Activated CD8-positive, alpha-beta T cell treated with anti-CD3 and anti-CD28 coated beads for 36 hours (primary cell): ENCODE results near the gene PRDM16. TPM values are rescaled to one million over a fixed set of nuclear protein-coding genes. Genes with fewer than 3 reads are reported as not detected.

Source experiments
- ATAC-seq: fragments of 200-7000 bp; cut with Tn5 transposase; one replicate; pipeline ENCODE4 v1.10.0; 2021; ENCODE audit warnings: mild to moderate bottlenecking, moderate library complexity
- CTCF ChIA-PET: fragments of 350-600 bp; sonication (Branson Sonifier 250); formaldehyde crosslinking; loops from one replicate; lab custom pipeline; 2021; ENCODE audit warnings: antibody characterized with exemption; lab: Charles Lee
- POLR2A ChIA-PET: fragments of 350-600 bp; sonication (Branson Sonifier 250); formaldehyde crosslinking; loops from one replicate; lab custom pipeline; 2021; ENCODE audit warnings: antibody characterized with exemption; lab: Charles Lee
- DNase-seq: peaks from one replicate; pipeline ENCODE4 v3.0.0-alpha.2; 2020
- H3K27ac Mint-ChIP-seq: one replicate; pipeline ENCODE4 v1.8.0; 2021; ENCODE audit warnings: mild to moderate bottlenecking, mixed read lengths
- H3K27me3 Mint-ChIP-seq: one replicate; pipeline ENCODE4 v1.8.0; 2021; ENCODE audit warnings: mixed read lengths
- H3K36me3 Mint-ChIP-seq: one replicate; pipeline ENCODE4 v1.8.0; 2021; ENCODE audit warnings: low read depth, mixed read lengths
- H3K4me1 Mint-ChIP-seq: one replicate; pipeline ENCODE4 v1.8.0; 2021; ENCODE audit warnings: low read depth, mixed read lengths
- H3K4me3 Mint-ChIP-seq: one replicate; pipeline ENCODE4 v1.8.0; 2021; ENCODE audit warnings: mild to moderate bottlenecking, moderate library complexity, mixed read lengths
- H3K9me3 Mint-ChIP-seq: one replicate; pipeline ENCODE4 v1.8.0; 2021; ENCODE audit warnings: mixed read lengths
- intact Hi-C: fragments of 100-400 bp; cut with micrococcal nuclease; formaldehyde crosslinking; loops from one replicate; pipeline ENCODE4 v1.10.0; 2022
- total RNA-seq, 2 experiments: library from RNA; stranded (reverse); gene quantifications; one replicate each; pipeline ENCODE4 v1.2.3, GENCODE V29; 2021
- TF ChIP-seq, protein P1 (sequence below): fragments of 200-600 bp; IDR thresholded peaks from one replicate; pipeline ENCODE4 v1.8.0; 2022; ENCODE audit warnings: antibody characterized with exemption, mild to moderate bottlenecking

Gene PRDM16
- total RNA-seq, 2 experiments from 2014 or later = 0.29 to 0.49 TPM

GRCh38 chr1:3026124-3026523 is 42.9 kb upstream of the PRDM16 start:
- Mint-ChIP-seq H3K36me3 (no peaks in the 10 kb centered on the region), H3K27me3 (no peaks in the 10 kb centered on the region), H3K4me1 (no peaks in the 10 kb centered on the region), H3K9me3 (no peaks in the 10 kb centered on the region), H3K4me3 (no peak overlapping the region), H3K27ac (no peak overlapping the region)
- ChIA-PET CTCF (no interaction called here), POLR2A (no interaction called here)
- intact Hi-C loops = no loop called here
- DNase-seq = no peak
- no peak for ATAC-seq
- TF ChIP-seq, protein P1, sequence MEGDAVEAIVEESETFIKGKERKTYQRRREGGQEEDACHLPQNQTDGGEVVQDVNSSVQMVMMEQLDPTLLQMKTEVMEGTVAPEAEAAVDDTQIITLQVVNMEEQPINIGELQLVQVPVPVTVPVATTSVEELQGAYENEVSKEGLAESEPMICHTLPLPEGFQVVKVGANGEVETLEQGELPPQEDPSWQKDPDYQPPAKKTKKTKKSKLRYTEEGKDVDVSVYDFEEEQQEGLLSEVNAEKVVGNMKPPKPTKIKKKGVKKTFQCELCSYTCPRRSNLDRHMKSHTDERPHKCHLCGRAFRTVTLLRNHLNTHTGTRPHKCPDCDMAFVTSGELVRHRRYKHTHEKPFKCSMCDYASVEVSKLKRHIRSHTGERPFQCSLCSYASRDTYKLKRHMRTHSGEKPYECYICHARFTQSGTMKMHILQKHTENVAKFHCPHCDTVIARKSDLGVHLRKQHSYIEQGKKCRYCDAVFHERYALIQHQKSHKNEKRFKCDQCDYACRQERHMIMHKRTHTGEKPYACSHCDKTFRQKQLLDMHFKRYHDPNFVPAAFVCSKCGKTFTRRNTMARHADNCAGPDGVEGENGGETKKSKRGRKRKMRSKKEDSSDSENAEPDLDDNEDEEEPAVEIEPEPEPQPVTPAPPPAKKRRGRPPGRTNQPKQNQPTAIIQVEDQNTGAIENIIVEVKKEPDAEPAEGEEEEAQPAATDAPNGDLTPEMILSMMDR = no peak

- TF ChIP-seq, protein P1 = no peak
- CTCF ChIA-PET = no interaction called here
- POLR2A ChIA-PET = no interaction called here
- Mint-ChIP-seq H3K27ac (no peak overlapping the region), H3K4me3 (no peak overlapping the region), H3K9me3 (no peaks in the 10 kb centered on the region), H3K4me1 (no peaks in the 10 kb centered on the region), H3K27me3 (no peaks in the 10 kb centered on the region), H3K36me3 (no peaks in the 10 kb centered on the region)
- intact Hi-C loops = no loop called here
- ATAC-seq (no peak), DNase-seq (no peak)
These were observed 42.2 kb upstream of the PRDM16 start for GRCh38 chr1:3026581-3027391.

- intact Hi-C loops = no loop called here
- Mint-ChIP-seq H3K4me3 (no peak overlapping the region), H3K9me3 (no peaks in the 10 kb centered on the region), H3K27me3 (no peaks in the 10 kb centered on the region), H3K36me3 (no peaks in the 10 kb centered on the region), H3K4me1 (peaks cover 7% of the 10 kb centered on the region), H3K27ac (no peak overlapping the region)
- DNase-seq (no peak), ATAC-seq (no peak)
- TF ChIP-seq, protein P1 = no peak
- ChIA-PET CTCF (no interaction called here), POLR2A (no interaction called here)
These were observed 41.2 kb upstream of the PRDM16 start for GRCh38 chr1:3027611-3028371.

DNA sequence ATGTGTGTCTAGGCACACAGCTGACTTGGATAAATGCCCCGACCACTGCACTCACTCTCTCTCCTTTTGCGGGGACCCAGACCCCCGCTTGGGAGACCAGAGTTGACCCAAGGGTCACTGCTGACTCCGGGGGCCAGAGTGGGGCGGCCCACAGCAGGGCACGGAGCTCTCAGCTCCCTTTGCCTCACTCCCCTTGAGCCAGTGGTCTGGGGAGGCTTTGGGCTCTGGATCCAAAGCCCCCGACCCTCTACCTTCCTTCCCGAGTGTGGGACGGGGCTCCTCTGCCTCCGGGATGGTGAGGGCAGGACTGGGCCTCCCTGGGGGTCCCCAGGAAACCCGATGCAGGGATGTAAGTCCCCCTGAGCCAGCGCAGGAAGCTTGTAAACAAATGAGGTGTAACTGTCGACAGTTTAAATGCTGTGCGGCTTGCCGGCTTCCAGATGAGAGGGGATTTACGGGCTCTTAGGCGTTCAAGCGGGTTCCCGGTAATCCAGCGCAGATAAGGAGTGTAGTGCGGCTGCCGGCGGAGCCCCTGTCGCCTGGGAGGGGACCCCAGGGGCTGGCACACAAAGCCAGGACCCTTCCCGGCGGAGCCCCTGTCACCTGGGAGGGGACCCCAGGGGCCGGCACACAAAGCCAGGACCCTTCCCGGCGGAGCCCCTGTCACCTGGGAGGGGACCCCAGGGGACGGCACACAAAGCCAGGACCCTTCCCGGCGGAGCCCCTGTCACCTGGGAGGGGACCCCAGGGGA is 40.3 kb upstream of the PRDM16 start:
- H3K27ac Mint-ChIP-seq = no peak overlapping the region
- TF ChIP-seq, protein P1 = no peak
- no peaks in the 10 kb centered on the region for H3K9me3 Mint-ChIP-seq
- ATAC-seq (no peak), DNase-seq (no peak)
- H3K36me3 Mint-ChIP-seq = no peaks in the 10 kb centered on the region
- ChIA-PET POLR2A (no interaction called here), CTCF (no interaction called here)
- peaks cover 16% of the 10 kb centered on the region for H3K4me1 Mint-ChIP-seq
- intact Hi-C loops = no loop called here
- no peak overlapping the region for H3K4me3 Mint-ChIP-seq
- no peaks in the 10 kb centered on the region for H3K27me3 Mint-ChIP-seq
